ELR (cell line): Measurements from ENCODE around the gene ZNG1A.
"Not testable (repeated sequence)": the region's sequence is repeated elsewhere in the genome, so short reads cannot be mapped to it uniquely, and the experiment has no call there.

Source experiments
- DNase-seq: peaks from one replicate; pipeline ENCODE4 v3.0.0-alpha.2; 2015; ENCODE audit warnings: low read depth

The ZNG1A gene

GRCh38 chr9:178970-179383 lies at the start of gene ZNG1A:
ZNG1A (minus strand) TSS chr9:179056; CDS start chr9:178969, 87 bp downstream.
- peak; percentile 64 for DNase-seq

DNA sequence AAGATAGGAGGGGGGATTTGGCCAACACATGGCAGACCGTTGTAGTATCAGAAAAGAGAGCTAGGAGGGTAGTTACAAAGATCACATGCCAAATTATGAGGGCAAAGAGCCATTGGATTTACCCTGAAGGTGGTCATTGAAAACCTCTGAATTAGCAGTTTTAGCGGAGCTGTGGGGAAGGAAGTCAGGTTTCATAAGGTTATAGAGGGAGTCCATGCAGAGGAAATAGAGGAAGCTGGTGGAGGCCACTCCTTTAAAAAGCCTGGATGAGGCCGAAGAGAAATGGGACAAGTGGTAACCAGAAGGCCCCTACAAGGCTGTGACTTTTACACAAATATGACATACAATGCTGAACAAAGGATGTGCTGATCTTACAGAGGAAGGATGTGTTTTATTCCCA lies 49.0 kb upstream of the ZNG1A start:
- no peak for DNase-seq

DNA sequence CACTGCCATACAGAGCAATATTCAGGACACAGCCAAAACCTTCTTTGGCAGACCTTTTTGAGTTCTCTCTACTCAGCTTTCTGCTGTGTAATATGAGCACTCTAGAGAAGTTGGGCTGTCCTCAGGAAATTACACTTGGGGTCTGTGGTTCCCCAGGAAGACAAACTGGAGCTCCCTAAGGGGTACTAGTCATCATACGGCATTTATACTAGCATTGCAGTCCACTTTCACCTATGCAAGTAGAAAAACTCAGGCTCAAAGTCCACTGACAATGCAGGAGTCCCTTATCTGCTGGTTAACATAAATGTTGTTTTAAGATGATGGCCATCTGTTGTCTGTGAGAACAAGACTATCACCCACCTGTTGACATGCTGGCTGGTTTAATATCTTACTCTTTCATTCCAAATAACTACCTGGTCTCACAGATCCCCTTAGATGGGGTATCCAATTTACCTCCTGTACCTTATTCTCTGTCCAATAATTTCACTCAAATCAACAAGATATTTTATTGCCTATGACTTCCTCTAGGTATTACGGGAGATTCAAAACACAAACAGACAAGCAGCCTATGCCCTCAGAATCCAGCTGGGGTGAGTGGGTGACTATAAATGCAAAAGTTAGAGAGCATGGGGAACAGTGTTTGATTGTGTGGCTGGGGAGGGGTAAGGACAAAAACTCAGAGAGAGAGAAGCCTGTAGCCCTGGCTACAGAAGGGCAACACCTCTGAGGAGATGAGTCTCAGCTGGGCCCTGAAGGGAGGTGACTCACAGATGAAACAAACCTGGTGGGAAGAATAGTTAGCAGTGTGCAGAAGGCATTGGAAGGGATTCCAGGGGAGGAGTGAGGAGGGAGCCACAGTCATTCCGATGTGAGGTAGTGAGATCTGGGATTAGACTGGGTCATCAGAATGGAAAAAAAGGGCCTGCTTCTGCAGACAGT lies 46.0 kb upstream of the ZNG1A start:
- DNase-seq, result peak; percentile 22

DNA sequence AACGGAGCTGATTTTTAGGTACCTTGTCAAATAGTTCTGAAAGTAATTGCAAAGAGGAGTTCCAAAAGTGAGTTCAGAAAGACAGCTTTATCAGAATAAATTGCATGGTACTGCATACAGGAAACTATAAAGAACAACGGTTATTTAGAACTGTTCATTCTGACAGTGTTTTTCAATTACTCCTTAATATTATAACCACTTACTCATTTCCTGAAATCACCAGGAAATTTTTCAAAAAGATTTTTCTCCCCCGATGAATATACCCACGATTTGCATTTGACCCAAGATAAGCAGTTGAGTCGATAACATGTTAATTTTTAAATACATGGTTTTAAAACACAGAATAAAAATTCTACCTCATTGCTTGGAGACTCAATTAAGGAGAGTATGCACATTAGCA lies 45.2 kb upstream of the ZNG1A start:
- no peak for DNase-seq

DNA sequence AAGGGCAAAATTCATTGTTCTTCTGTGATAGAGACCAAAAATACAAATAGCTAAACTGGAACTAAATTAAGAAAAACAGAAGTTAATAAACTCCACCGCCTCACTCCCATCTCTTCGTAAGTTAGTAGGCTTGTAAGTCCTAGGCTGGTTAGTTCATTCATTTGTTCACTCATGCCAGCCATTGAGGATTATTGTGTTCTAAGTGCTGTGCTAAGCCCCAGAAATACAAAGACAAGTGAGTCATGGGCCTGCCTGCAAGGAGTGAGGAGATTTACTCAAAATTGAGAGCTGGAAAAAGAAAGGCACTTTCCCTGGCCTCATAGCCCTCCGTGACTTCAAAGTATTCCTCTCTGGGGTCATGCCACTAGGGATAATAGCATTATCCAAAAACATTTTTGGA lies 44.3 kb upstream of the ZNG1A start:
- no peak for DNase-seq

- DNase-seq, result no peak
Measured at GRCh38 chr9:221989-222776, 43.3 kb upstream of the ZNG1A start.

GRCh38 chr9:219670-220365 lies 41.0 kb upstream of the ZNG1A start:
- DNase-seq, result no peak

DNA sequence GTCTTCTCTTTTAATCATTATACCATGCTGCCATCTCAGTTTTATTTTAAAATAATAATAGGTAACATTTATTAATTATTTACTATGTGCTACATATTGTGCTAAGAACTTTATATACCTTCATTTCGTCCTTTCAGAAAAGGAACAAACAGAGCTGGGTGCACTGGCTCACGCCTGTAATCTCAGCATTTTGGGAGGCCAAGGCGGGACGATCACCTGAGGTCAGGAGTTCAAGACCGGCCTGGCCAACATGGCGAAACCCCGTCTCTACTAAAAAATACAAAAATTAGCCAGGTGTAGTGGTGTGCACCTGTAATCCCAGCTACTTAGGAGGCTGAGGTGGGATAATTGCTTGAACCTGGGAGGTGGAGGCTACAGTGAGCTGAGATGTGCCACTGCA lies 40.2 kb upstream of the ZNG1A start:
- DNase-seq, result not testable (repeated sequence)

GRCh38 chr9:217950-218349 lies 39.1 kb upstream of the ZNG1A start:
- no peak for DNase-seq

GRCh38 chr9:216866-217265 lies 38.0 kb upstream of the ZNG1A start:
- DNase-seq, result no peak

GRCh38 chr9:215631-216155 lies 36.8 kb upstream of the ZNG1A start:
- no peak for DNase-seq

DNA sequence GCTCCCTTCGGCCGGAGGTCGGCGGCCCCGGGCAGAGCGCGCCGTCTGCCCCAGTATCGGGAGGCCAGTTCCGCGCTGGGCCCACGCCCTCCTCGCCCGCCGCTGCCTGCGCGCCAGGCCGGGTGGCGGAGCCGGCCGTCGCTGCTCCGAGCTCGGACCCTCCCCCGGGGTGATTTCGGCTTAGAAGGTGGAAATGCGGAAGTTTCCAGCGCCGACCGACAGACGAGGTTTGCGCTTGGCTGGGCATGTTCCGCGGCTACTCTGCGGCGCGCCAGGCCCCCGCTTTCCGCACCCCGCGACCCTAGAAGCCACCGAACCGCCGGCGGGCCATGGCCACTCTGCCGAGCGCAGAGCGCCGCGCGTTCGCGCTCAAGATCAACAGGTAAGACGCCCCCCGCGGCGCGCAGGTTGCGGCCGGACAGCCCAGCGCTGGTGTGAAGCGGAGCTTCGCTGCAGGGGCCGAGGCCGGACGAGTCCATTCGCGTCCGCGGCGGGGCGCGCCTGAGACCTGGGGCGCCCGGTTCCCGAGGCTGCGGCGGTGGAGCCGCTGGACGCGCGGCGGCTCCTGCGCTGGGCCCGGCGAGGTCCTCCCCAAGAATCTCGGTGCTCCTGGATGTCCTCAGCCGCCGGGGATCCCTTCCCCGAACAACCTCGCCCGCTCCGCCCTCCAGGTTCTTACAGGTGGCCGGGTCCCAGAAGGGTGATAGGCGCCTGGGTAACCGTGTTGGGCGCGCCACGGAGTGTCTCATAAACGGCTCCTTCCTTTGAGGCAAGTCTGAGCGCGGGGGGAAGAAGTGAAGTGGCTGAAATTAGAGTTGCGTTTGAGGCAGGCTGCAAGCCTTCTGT lies 36.0 kb upstream of the ZNG1A start, which contains the start of gene DOCK8:
Gene DOCK8, plus strand, starts transcription at position 218 of the 846 bp plus-strand sequence. Its CDS starts 112 bp downstream, at position 330.
- DNase-seq, result no peak

DNA sequence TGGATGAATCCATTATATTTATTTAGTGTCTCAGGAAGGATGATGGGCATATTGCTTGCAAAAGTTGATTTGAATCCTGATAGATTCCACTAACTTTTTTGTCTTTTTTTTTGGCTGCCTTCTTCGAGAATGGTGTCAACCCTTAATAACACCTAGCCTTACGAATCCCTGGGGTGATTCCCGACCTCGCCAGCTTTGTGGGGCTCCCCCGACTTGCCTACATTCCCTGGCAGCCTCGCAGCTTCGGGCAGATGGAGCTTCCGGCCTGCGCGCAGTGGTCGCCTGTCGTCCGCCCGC lies 35.4 kb upstream of the ZNG1A start:
- DNase-seq, result no peak

DNA sequence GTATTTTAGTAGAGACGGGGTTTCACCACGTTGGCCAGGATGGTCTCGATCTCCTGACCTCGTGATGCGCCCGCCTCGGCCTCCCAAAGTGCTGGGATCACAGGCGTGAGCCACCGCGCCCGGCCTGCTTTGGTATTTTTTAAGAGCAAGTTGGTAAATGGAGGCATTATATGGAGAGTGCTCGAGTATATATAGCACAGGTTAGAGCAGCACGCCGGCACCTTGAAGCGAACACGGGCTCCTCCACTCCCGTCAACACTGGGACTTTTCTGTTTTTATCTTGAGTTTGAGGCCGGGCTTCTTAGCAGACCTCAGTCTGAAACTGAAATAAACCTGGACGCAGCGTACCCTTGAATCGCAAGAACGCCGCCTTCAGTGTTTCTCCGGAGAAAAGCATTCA lies 35.0 kb upstream of the ZNG1A start:
- not testable (repeated sequence) for DNase-seq

DNA sequence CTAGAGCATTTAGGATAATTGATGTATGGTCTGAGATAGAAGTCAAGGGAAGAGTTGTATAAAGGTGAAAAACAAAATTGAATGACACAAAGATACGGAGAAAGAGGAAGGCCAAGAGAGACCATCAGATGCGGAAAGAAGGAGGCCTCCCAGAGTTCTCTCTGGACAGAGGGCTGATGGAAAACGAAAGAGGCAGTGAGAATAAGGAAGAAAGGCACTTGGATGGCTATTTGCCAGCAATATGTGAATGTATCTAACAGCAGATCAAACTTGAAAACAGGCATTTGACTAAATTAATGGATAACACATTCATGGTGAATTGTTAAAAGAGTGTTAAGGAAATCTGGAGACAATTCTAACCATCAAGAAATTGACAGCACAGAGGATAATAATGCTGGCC lies 33.4 kb upstream of the ZNG1A start:
- DNase-seq, result no peak

DNA sequence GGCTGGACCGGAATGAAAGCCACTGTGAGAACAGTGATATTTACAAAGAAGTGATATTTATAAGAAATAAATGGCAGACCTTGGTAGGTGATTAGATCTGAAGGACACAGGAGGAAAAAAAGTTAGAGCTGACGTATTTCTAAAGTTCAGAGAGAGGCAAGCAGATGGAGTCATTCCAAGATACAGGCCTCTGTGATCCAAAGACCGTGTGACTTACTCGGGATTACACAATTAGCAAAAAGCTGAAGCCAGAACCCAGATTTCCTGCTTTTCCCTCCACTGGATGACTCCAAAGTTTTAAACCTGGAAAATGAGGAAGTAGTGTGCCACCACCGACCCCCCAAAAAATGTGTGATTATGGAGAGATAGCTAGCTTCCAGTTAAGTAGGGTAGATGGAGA lies 32.7 kb upstream of the ZNG1A start:
- DNase-seq, result no peak

DNA sequence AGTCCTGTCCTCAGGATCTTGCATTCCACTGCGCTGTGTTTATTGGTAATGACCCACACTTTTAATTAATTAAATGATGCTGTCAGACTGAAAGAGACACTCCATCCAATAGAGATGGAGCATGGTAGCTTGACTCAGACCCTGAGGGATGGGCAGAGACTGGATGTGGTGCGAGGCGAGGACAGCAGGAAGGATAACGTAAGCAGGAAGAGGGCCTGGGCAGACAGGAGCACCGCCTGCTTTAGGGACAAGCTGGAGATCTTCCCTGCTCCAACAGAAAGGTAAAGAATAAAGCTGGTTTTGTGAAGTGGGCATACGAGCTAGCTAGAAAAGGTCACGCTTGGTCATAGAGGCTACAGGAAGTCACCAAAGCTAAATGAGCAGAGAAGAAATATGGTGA lies 32.2 kb upstream of the ZNG1A start:
- DNase-seq, result no peak

- no peak for DNase-seq
Measured at GRCh38 chr9:209143-209758, 30.4 kb upstream of the ZNG1A start.

DNA sequence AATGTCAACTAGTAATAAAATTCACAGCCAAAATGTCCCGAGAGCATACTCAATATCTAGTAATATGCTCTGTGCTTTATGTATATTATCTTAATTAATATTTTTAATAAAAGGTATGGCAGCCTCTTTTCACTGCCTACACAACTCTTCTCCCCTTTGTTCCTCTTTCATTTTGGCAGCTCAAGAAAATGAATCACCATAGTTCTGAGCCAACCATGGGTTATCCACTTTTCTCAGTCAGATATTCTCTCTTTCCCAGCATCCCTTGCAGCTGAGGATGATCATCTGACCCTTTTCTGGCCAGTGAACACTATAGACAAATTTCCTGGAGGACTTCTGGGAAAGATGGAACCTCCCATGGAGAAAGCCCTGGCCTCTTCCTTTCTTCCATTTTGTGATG lies 27.6 kb upstream of the ZNG1A start:
- DNase-seq, result no peak

DNA sequence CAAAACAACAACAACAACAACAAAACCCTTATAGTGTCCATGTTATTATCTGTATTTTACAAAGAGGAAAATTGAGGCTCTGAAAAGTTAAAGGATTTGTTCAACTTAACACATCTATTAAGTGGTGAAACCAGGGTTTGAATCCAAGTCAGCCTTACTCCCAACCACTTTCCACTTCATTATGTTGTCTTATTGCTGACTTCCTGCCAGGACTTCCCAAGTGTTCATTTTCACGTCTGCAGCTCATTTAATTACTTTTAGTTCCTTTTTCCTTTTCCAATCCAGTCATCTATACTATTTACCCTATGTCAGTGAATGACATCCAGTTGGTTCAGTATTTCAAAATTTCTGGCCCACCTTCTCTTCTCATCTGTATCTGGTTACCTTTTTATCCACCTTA lies 20.7 kb upstream of the ZNG1A start:
- DNase-seq, result not testable (repeated sequence)
